Thymus (tissue), 11 donors: ENCODE measurements around the gene PDIA5. TPM values are rescaled to one million over a fixed set of nuclear protein-coding genes. Genes with fewer than 3 reads are reported as not detected.

Experiments used
- DNase-seq, 9 donors: peaks; one replicate each; pipeline ENCODE4 v3.0.0-alpha.2; 2013; ENCODE audit warnings: low spot score in 9 of 9, low read depth in 6 of 9, missing footprints in 1 of 9
- H3K27ac ChIP-seq, 2 donors: one replicate each; pipeline ENCODE4 v1.5.1; 2013; ENCODE audit warnings: control low read depth in 1 of 2, low read depth in 1 of 2, low read length in 1 of 2, mild to moderate bottlenecking in 1 of 2, moderate library complexity in 1 of 2
- H3K27me3 ChIP-seq, 2 donors: one replicate each; pipeline ENCODE4 v1.5.1; 2013; ENCODE audit warnings: low read length in 1 of 2; ENCODE audit not compliant: control insufficient read depth in 2 of 2, insufficient read depth in 1 of 2
- H3K36me3 ChIP-seq, 2 donors: one replicate each; pipeline ENCODE4 v1.5.1; 2013; ENCODE audit warnings: low read length in 1 of 2, mild to moderate bottlenecking in 1 of 2, moderate library complexity in 1 of 2; ENCODE audit not compliant: control insufficient read depth in 2 of 2, insufficient read depth in 2 of 2
- H3K4me1 ChIP-seq, 2 donors: one replicate each; pipeline ENCODE4 v1.5.1; 2013; ENCODE audit warnings: low read length in 2 of 2; ENCODE audit not compliant: control insufficient read depth in 2 of 2, insufficient read depth in 2 of 2
- H3K4me3 ChIP-seq, 2 donors: one replicate each; pipeline ENCODE4 v1.5.1; 2013; ENCODE audit warnings: low read length in 2 of 2, control low read depth in 1 of 2, mild to moderate bottlenecking in 1 of 2
- H3K9me3 ChIP-seq, 2 donors: one replicate each; pipeline ENCODE4 v1.5.1; 2013; ENCODE audit warnings: low read length in 1 of 2, mild to moderate bottlenecking in 1 of 2; ENCODE audit not compliant: control insufficient read depth in 2 of 2, insufficient read depth in 1 of 2
- WGBS: extraction: QIAGEN DNeasy Blood & Tissue Kit; methylation state at CpG from one replicate; pipeline ENCODE4 v1.1.7; 2013; 5-methylcytosine and 5-hydroxymethylcytosine counted together
- polyA plus RNA-seq: library from polyadenylated mRNA; stranded (reverse); fragments of 200-250 nt; gene quantifications from one replicate; pipeline ENCODE4 v1.2.3, GENCODE V29; 2013
- total RNA-seq: library from RNA; stranded (reverse); fragments of 120-200 nt; gene quantifications from one replicate; pipeline ENCODE4 v1.2.4, GENCODE V29; 2013
- donor health status: healthy.

The PDIA5 gene
- total and polyA plus RNA-seq, 2 donors = 6.1 to 7.7 TPM

DNA sequence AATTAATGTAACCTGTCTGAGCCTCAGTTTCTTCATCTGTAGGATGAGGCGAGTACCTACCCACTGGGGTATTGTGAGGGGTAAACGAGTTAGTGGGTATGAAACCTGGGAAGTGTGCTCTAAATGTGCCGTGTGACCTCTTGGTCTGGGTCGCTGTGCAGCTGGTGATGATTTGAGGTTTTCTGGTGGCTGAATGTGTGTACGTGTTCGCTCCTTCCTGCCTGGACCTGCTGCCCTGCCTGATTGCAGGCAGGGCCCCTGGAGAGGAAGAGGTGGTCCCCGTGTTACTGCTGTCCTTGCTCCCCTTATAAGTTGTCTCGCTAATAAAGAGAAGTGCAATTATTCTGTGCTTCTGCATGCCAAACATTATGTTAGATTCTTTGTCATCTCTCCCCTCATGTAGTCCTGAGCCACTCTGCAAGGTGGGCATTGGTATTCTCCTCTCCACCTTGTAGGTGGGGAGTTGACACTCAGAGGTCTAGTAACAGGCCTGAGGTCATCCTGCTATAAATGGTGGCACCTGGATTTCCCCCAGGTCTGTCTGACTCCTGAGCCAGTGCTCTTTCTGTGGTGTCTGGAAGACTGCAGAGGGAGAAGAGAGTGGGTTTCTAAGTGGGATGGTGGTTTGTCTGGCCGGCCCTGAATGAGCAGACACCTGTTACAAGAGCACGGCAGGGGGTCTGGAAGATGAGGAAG is 15.7 kb downstream of the PDIA5 start:
- 29% methylated on average over 10 of the region's 10 CpGs for WGBS
- no peaks in the 10 kb centered on the region for H3K27me3 ChIP-seq
- H3K36me3 ChIP-seq = no peaks in the 10 kb centered on the region
- H3K27ac ChIP-seq = no peak overlapping the region
- DNase-seq = no peak
- H3K4me1 ChIP-seq = peaks cover 7 to 37% of the 10 kb centered on the region in 2 donors
- H3K4me3 ChIP-seq = no peak overlapping the region
- no peaks in the 10 kb centered on the region for H3K9me3 ChIP-seq

DNA sequence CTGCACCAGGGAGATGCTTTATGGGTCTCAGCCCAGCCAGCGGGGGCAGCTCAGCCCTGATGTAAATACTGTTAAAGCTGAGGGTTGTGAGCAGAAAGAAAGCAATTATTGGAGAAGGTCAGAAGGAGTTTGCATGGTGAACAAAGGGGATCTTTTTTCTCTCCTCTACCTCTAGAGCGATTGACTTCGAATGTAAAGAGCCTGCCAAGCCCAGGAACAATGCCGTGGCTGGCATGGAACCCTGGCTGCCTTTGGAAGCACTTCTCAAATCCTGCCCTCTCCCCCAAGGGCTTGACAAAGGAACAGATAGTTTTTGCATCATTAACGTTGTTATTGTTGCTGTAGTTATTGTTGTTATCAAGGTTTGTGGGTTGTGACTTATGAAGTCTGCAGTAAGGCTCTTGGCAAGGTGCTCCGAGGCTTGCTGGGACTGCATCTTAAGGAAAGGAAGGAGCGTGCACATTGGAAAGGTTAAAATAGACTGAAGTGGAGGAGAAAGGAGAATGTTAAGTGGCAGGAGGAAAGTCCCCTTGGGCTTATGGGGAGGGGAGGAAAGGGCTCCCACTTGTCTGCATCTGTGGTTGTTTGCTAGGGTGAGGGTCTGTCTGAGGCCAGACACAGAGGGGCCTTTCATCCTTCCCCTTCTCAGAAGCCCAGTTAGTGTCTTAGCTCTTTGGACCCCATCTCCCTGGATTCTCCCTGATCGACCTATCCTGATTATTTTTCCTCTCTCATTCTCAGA is 16.7 kb downstream of the PDIA5 start:
- H3K9me3 ChIP-seq = no peaks in the 10 kb centered on the region
- DNase-seq = no peak
- no peaks in the 10 kb centered on the region for H3K27me3 ChIP-seq
- H3K4me3 ChIP-seq = no peak overlapping the region
- WGBS = 94% methylated on average over 8 of the region's 8 CpGs
- peak overlapping the region in 1 of 2 donors; percentile 12 for H3K27ac ChIP-seq
- H3K36me3 ChIP-seq = no peaks in the 10 kb centered on the region
- H3K4me1 ChIP-seq = peaks cover 7 to 37% of the 10 kb centered on the region in 2 donors

DNA sequence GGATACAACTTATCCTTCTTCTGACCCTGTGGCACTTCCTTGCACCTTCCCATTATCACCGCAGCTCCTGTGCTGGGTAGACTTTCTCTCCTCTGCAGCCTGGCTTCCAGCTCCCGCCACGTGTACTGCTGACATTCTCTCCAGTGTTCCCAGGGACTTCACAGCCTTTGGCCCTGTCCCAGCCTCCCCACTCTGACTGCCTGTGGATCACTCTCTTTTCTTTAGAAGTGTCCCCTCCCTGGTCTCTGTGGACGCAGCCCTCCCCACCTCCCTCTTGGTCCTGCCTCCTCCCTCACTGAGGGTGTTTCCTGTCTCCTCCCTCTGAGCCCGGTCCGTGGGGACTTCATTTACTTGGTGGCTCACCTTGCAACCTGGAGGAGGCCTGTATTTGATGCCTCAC is 17.4 kb downstream of the PDIA5 start:
- 71% methylated on average over 6 of the region's 6 CpGs for WGBS
- Histone ChIP-seq H3K27me3 (no peaks in the 10 kb centered on the region), H3K4me3 (no peak overlapping the region), H3K36me3 (no peaks in the 10 kb centered on the region), H3K4me1 (peaks cover 7 to 37% of the 10 kb centered on the region in 2 donors), H3K9me3 (no peaks in the 10 kb centered on the region), H3K27ac (no peak overlapping the region)
- DNase-seq = no peak

DNA sequence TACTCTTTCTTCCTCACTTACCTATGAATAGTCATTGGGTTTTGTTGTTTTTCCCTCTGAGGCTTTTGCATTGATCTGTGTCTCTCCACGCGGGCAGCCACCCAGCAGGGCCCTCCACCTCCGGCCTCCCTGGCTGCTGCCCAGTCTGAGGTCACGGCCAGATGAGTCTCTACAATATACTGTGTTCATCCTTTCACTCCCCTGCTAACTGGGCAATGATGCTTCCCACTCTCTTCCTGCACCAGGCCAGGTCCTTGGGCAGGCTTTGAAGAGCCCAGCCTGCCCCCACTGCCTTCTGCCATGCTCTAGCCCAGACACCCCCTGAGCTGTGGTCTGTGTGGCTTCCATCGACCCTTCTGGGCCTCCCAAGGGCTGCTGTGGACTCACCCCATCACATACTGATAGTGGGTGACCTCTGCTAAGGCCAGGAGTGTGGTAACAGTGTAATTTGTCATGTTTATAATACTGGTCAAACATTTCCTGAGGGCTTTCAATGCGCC is 18.0 kb downstream of the PDIA5 start:
- Histone ChIP-seq H3K4me3 (no peak overlapping the region), H3K36me3 (no peaks in the 10 kb centered on the region), H3K27ac (no peak overlapping the region), H3K9me3 (no peaks in the 10 kb centered on the region), H3K4me1 (peaks cover 7 to 37% of the 10 kb centered on the region in 2 donors), H3K27me3 (no peaks in the 10 kb centered on the region)
- DNase-seq = no peak
- WGBS = 71% methylated on average over 6 of the region's 6 CpGs

DNA sequence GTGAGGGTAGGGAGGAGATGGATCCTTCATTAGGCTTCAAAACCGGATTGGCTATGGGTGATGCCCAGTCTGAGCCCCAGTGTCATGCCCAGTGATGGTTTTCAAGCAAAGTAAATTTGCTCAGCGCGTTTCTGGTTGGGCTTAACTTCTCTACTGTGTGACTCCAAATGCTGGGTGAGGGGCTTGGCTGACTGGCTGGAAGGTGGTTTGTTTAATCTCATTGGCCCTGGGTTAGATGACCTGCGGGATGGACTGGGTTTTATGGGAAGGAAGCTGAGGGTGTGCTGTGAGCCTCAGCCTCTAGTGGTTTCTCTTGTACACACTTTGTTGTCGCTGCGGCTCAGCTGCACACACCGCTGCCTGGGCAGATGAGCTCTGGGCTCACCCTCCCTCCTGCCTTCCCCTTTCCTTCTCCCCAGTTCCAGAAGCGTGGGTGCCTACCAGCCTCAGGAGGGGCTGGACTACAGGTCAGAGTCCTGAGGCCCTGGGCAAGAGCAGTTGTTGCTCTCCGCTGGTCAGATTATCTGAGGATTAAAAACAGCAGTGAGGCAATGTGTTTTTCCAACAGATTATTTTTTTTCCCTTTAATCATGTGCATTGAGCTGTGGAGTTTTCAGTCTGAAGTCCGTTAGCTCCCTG is 18.6 kb downstream of the PDIA5 start:
- no peak overlapping the region for H3K4me3 ChIP-seq
- DNase-seq = no peak
- no peaks in the 10 kb centered on the region for H3K36me3 ChIP-seq
- H3K9me3 ChIP-seq = no peaks in the 10 kb centered on the region
- WGBS = 38% methylated on average over 10 of the region's 10 CpGs
- peaks cover 9 to 42% of the 10 kb centered on the region in 2 donors for H3K4me1 ChIP-seq
- no peak overlapping the region for H3K27ac ChIP-seq
- H3K27me3 ChIP-seq = no peaks in the 10 kb centered on the region

DNA sequence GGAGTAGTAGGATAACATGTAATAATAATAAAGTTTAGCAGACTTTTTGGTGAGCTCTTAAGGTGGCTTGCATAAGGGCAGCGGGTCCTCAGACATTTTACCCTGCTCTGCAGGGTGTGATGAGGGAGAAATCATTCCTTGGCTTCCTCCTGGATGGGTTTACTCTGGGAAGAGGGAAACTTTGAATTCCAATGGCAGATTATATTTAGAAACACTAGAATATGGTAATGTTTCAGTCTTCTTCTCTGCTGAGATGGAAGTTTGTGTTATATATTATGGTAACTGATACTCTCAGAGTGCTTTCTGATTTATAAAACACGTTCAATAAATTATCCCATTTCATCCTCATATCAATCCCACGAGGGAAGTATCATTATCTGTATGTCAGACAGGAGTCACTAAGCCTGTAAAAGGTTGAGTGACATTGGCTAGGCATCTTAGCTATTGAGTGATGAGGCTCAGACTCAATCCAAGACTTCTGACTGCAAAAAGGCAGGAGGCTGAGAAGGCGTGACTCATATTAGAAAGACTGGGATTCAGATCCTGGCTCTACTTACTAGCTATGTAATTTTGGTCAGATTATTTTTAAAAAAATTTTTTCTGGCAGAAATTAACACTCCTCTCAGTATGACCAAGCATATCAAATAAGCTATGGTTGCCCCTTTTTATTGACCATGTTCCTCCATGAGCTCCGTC is 19.3 kb downstream of the PDIA5 start:
- Histone ChIP-seq H3K9me3 (no peaks in the 10 kb centered on the region), H3K27me3 (no peaks in the 10 kb centered on the region), H3K27ac (no peak overlapping the region), H3K4me1 (peaks cover 16 to 49% of the 10 kb centered on the region in 2 donors), H3K36me3 (peaks cover 0 to 3% of the 10 kb centered on the region in 2 donors), H3K4me3 (no peak overlapping the region)
- 89% methylated on average over 5 of the region's 5 CpGs for WGBS
- no peak for DNase-seq

DNA sequence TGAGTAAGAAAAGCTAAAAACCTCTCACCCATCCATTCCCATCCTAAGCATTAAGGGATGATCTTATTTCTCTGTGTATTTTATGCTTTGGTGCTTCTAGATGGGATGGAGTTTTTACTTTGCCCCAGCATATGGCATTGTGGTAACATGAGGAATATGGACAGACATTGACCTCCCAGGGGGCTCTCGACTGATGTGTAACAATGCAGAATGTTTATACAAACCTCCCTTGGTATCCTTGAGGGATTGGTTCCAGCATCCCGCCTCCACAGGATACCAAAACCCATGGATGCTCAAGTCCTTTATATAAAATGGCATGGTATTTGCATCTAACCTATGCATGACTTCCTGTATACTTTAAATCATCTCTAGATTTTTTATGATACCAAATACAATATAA is 21.6 kb downstream of the PDIA5 start:
- H3K27ac ChIP-seq = no peak overlapping the region
- no peak for DNase-seq
- peaks cover 0 to 11% of the 10 kb centered on the region in 2 donors for H3K36me3 ChIP-seq
- no peaks in the 10 kb centered on the region for H3K27me3 ChIP-seq
- peaks cover 9 to 39% of the 10 kb centered on the region in 2 donors for H3K4me1 ChIP-seq
- H3K9me3 ChIP-seq = peaks cover 0 to 4% of the 10 kb centered on the region in 2 donors
- WGBS = 94% methylated on average over 2 of the region's 2 CpGs
- no peak overlapping the region for H3K4me3 ChIP-seq

DNA sequence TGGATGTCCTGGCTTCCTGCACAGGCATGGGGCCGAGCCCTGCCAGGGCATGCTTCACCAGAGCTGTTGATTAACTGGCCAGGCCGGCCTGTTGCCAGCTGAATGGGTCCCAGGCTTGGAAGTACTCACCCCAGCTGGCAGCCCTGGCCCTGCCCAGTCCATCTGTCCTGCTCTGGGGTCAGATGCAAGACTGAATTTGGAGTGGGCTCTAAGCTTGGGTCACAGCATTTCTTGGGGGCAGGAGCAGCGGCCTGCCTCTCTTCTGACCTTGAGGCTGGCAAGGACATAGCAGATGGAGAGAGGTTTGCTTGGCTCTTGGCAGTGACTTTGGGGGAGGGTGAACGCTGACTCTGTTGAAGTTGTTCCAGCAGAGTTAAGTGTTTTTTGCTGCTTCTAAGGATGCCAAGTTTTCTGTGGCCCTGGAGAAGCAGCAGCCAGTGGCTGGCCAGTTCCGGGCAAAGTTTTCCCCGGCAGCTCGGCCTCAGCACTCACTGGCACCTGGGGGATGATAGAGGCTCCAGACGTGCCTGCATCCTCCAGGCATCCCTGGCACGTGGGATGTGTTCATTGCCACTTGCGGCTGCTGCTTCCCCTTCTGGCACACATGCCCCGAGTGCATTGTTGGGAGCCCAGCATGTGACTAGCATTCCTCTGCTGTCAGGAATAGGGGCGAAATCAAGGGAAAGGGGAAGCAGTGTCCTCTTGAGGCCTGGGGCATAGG is 22.9 kb downstream of the PDIA5 start:
- WGBS = 97% methylated on average over 12 of the region's 12 CpGs
- H3K4me3 ChIP-seq = no peak overlapping the region

More for the DNA sequence above, 22.9 kb downstream of the PDIA5 start:
- H3K4me1 ChIP-seq = peaks cover 9 to 27% of the 10 kb centered on the region in 2 donors
- no peak for DNase-seq
- no peak overlapping the region for H3K27ac ChIP-seq
- peaks cover 0 to 15% of the 10 kb centered on the region in 2 donors for H3K36me3 ChIP-seq
- H3K9me3 ChIP-seq = peaks cover 0 to 4% of the 10 kb centered on the region in 2 donors
- H3K27me3 ChIP-seq = no peaks in the 10 kb centered on the region
